PC-9 (cell line): Measurements from ENCODE around the gene METTL15. TPM values are rescaled to one million over a fixed set of nuclear protein-coding genes. Genes with fewer than 3 reads are reported as not detected.
"Not testable (repeated sequence)": the region's sequence is repeated elsewhere in the genome, so short reads cannot be mapped to it uniquely, and the experiment has no call there.

Experiments
- BruUV-seq: library from RNA; stranded (reverse); fragments of 400-500 nt; replicated peaks from 2 replicates; lab custom pipeline; 2021; lab: Mats Ljungman, UMichigan
- CTCF ChIA-PET: fragments of 300-600 bp; sonication (Branson Sonifier 250); formaldehyde crosslinking; loops from one replicate; lab custom pipeline; 2022; ENCODE audit warnings: antibody characterized with exemption; lab: Charles Lee
- POLR2A ChIA-PET: fragments of 300-600 bp; sonication (Branson Sonifier 250); formaldehyde crosslinking; loops from one replicate; lab custom pipeline; 2022; ENCODE audit warnings: antibody characterized with exemption; ENCODE audit not compliant: unreplicated experiment; lab: Charles Lee
- DNase-seq, 2 experiments: peaks; one replicate each; pipeline versions ENCODE4 v3.0.0 to v3.0.0-alpha.2; 2015 to 2022; ENCODE audit warnings: mixed read lengths in 1 of 2
- H2AFZ ChIP-seq: fragments of 200-600 bp; sonication (generic); 2 replicates; pipeline ENCODE4 v1.8.1; 2017; ENCODE audit warnings: antibody characterized with exemption
- H3F3A ChIP-seq: fragments of 200-600 bp; sonication (generic); 2 replicates; pipeline ENCODE4 v1.8.1; 2017; ENCODE audit warnings: antibody characterized with exemption, mild to moderate bottlenecking, low read depth; ENCODE audit not compliant: insufficient read depth
- H3K27ac ChIP-seq: fragments of 200-600 bp; sonication (generic); 2 replicates; pipeline ENCODE4 v1.6.1; 2016; ENCODE audit warnings: mixed run types
- H3K27me3 ChIP-seq: fragments of 200-600 bp; sonication (generic); 2 replicates; pipeline ENCODE4 v1.6.1; 2016; ENCODE audit warnings: low read depth, mixed run types; ENCODE audit not compliant: insufficient read depth
- H3K36me3 ChIP-seq: fragments of 200-600 bp; sonication (generic); 2 replicates; pipeline ENCODE4 v1.6.1; 2016; ENCODE audit warnings: low read depth, mixed run types
- H3K4me1 ChIP-seq: fragments of 200-600 bp; sonication (generic); replicated peaks from 2 replicates; pipeline ENCODE4 v1.6.1; 2016; ENCODE audit warnings: mixed run types; ENCODE audit not compliant: insufficient read depth
- H3K4me2 ChIP-seq: fragments of 200-600 bp; sonication (generic); 2 replicates; pipeline ENCODE4 v1.6.1; 2017; ENCODE audit warnings: mixed run types
- H3K4me3 ChIP-seq: fragments of 200-600 bp; sonication (generic); 2 replicates; pipeline ENCODE4 v1.6.1; 2016; ENCODE audit warnings: mixed run types
- H3K79me2 ChIP-seq: fragments of 200-600 bp; sonication (generic); 2 replicates; pipeline ENCODE4 v1.6.1; 2017; ENCODE audit warnings: low read depth, mixed run types
- H3K9me2 ChIP-seq: fragments of 200-600 bp; sonication (generic); 2 replicates; pipeline ENCODE4 v1.8.1; 2017; ENCODE audit warnings: mild to moderate bottlenecking; ENCODE audit not compliant: insufficient read depth
- H3K9me3 ChIP-seq: fragments of 200-600 bp; sonication (generic); 2 replicates; pipeline ENCODE4 v1.8.1; 2016; ENCODE audit warnings: low read depth; ENCODE audit not compliant: insufficient read depth
- H4K20me1 ChIP-seq: fragments of 200-600 bp; sonication (generic); 2 replicates; pipeline ENCODE4 v1.8.1; 2017; ENCODE audit not compliant: insufficient read depth
- EZH2 ChIP-seq: fragments of 200-600 bp; sonication (generic); IDR thresholded peaks from 2 replicates; pipeline ENCODE4 v1.8.0; 2017; ENCODE audit warnings: antibody characterized with exemption, low read depth
- intact Hi-C: fragments of 100-400 bp; cut with micrococcal nuclease; formaldehyde crosslinking; loops from one replicate; pipeline ENCODE4 v1.10.0; 2022; ENCODE audit not compliant: unreplicated experiment
- total RNA-seq: library from RNA; stranded (reverse); gene quantifications from 2 replicates; pipeline ENCODE4 v1.2.3, GENCODE V29; 2021
- TF ChIP-seq, protein P1 (sequence below): fragments of 200-600 bp; sonication (generic); conservative IDR thresholded peaks from 2 replicates; pipeline ENCODE4 v1.6.1; 2017; ENCODE audit warnings: mixed run types, antibody characterized with exemption, mild to moderate bottlenecking, moderate library complexity

METTL15 gene
- total RNA-seq, 1 experiment from 2014 or later = 19.9 TPM

DNA sequence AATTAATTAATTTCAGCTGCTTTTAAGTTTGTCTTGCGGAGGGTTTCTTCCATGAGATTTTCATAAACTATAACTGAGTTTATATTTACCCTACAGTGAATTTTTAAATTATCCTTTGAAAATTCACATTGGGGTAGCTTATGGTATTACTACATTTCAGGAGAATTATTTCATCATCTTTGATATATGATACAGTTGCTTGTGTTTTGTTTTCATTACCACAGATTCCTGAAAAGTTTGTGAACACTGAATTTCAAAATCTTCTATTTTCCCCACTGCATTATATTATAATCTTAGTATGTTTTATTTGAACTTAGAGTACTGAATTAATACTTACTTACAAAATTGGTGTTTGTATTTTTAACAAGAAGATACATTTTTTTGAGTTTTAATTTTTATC lies 24.4 kb downstream of the METTL15 start:
- H3F3A ChIP-seq = no peaks in the 10 kb centered on the region
- no peaks in the 10 kb centered on the region for H3K79me2 ChIP-seq
- CTCF ChIA-PET = no interaction called here
- intact Hi-C loops = no loop called here
- peaks cover 5% of the 10 kb centered on the region; the same call in 1 of the 2 replicates for H3K9me3 ChIP-seq
- H2AFZ ChIP-seq = no peak overlapping the region
- no peak overlapping the region for H3K27ac ChIP-seq
- no peaks in the 10 kb centered on the region for H3K27me3 ChIP-seq
- no peaks in the 10 kb centered on the region for H4K20me1 ChIP-seq
- DNase-seq = no peak
- no peaks in the 10 kb centered on the region for H3K36me3 ChIP-seq
- no TSS peak for BruUV-seq
- no peaks in the 10 kb centered on the region for H3K9me2 ChIP-seq
- H3K4me1 ChIP-seq = no peaks in the 10 kb centered on the region
- POLR2A ChIA-PET = no interaction called here
- no peak overlapping the region for H3K4me3 ChIP-seq
- no peak for TF ChIP-seq EZH2
- TF ChIP-seq, protein P1, sequence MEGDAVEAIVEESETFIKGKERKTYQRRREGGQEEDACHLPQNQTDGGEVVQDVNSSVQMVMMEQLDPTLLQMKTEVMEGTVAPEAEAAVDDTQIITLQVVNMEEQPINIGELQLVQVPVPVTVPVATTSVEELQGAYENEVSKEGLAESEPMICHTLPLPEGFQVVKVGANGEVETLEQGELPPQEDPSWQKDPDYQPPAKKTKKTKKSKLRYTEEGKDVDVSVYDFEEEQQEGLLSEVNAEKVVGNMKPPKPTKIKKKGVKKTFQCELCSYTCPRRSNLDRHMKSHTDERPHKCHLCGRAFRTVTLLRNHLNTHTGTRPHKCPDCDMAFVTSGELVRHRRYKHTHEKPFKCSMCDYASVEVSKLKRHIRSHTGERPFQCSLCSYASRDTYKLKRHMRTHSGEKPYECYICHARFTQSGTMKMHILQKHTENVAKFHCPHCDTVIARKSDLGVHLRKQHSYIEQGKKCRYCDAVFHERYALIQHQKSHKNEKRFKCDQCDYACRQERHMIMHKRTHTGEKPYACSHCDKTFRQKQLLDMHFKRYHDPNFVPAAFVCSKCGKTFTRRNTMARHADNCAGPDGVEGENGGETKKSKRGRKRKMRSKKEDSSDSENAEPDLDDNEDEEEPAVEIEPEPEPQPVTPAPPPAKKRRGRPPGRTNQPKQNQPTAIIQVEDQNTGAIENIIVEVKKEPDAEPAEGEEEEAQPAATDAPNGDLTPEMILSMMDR = no peak
- H3K4me2 ChIP-seq = no peak overlapping the region

DNA sequence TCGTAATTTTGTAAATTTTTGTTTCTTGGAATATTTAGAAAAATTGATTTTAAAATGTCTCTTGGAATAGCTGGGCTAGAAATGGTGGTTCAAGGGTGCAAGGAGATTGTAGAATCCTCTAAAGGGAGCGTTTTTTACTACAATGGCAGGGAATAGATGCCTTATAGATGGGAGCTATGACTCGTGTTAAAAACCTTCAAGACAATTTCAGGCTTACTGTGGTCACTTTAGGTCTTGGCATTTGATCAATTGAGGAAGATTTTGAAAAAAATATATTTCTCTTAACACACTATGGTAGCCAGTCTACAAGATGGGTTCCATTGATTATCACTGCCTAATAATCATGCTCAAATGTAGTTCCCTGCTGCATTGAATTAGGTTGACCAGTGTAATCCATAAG lies 25.0 kb downstream of the METTL15 start:
- TF ChIP-seq EZH2 = no peak
- TF ChIP-seq, protein P1 = no peak
- BruUV-seq = no TSS peak
- POLR2A ChIA-PET = no interaction called here
- Histone ChIP-seq H3K27me3 (no peaks in the 10 kb centered on the region), H3K79me2 (no peaks in the 10 kb centered on the region), H3K27ac (no peak overlapping the region), H3K9me2 (no peaks in the 10 kb centered on the region), H3F3A (no peaks in the 10 kb centered on the region), H3K4me3 (no peak overlapping the region), H4K20me1 (no peaks in the 10 kb centered on the region), H2AFZ (no peak overlapping the region), H3K4me1 (no peaks in the 10 kb centered on the region), H3K9me3 (peaks cover 6% of the 10 kb centered on the region), H3K36me3 (0 out of 2 replicates have a peak, but pooled peaks cover 4% of the 10 kb centered on the region), H3K4me2 (no peak overlapping the region)
- CTCF ChIA-PET = no interaction called here
- DNase-seq = no peak
- intact Hi-C loops = no loop called here

DNA sequence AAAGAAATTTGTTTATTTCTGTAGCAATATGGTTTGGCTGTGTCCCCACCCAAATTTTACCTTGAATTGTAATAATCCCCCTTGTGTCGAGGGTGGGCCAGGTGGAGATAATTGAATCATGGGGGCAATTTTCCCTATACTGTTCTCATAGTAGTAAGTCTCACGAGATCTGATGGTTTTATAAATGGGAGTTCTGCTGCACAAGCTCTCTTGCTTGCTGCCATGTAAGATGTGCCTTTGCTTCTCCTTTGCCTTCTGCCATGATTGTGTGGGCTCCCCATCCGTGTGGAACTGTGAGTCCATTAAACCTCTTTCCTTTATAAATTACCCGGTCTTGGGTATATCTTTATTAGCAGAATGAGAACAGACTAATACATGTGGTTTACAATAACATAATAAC lies 28.0 kb downstream of the METTL15 start:
- peaks cover 37% of the 10 kb centered on the region for H3K9me3 ChIP-seq
- H3K36me3 ChIP-seq, POLR2A ChIA-PET, H3K27ac ChIP-seq, H3K4me2 ChIP-seq, H3K79me2 ChIP-seq, BruUV-seq, H3F3A ChIP-seq, CTCF ChIA-PET, intact Hi-C loops, H3K4me3 ChIP-seq, DNase-seq, H3K9me2 ChIP-seq, H4K20me1 ChIP-seq, H3K4me1 ChIP-seq, H2AFZ ChIP-seq, H3K27me3 ChIP-seq: not testable (repeated sequence)

DNA sequence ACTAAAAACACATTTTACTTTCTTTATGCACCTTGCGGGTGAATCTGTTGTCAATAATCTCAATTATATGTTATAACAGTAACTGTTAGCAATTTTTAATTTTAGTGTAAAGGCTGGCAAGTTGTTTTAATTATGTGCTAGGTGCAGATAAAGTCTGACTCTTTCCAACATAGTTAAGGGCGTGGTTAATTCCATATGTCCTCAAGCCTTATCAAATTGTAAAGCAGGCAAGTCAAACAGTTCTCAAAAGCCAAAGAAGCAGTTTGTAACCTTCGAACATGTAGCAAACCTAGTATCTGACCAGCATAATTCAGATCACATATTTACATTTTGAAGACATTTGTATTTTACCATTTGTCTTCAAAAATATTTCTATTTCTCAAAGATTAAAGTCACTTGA lies 29.2 kb downstream of the METTL15 start:
- Histone ChIP-seq H3K9me3 (peaks cover 43% of the 10 kb centered on the region), H3K4me2 (no peak overlapping the region), H3K27me3 (no peaks in the 10 kb centered on the region), H3K4me1 (peaks cover 7% of the 10 kb centered on the region; the same call in 1 of the 2 replicates), H3K27ac (no peak overlapping the region), H2AFZ (no peak overlapping the region), H3F3A (no peaks in the 10 kb centered on the region), H3K9me2 (no peaks in the 10 kb centered on the region), H3K36me3 (peaks cover 4% of the 10 kb centered on the region; the same call in 1 of the 2 replicates), H4K20me1 (no peaks in the 10 kb centered on the region), H3K79me2 (no peaks in the 10 kb centered on the region), H3K4me3 (no peak overlapping the region)
- intact Hi-C loops = no loop called here
- CTCF ChIA-PET = no interaction called here
- DNase-seq = no peak
- no TSS peak for BruUV-seq
- POLR2A ChIA-PET = no interaction called here
- TF ChIP-seq, protein P1 = no peak
- TF ChIP-seq EZH2 = no peak
